Testis (tissue), 2 donors: ENCODE data around the gene MC1R.

Source experiments
- CTCF ChIP-seq, 3 experiments: fragments of 450-650 bp in 2 of 3; fragments of 200-600 bp in 1 of 3; sonication (generic) in 1 of 3; IDR thresholded peaks; one replicate each; pipeline ENCODE4 v1.5.1; 2016 to 2019; ENCODE audit warnings: antibody characterized with exemption in 3 of 3, mild to moderate bottlenecking in 2 of 3, moderate library complexity in 1 of 3
- POLR2A ChIP-seq: fragments of 450-650 bp; IDR thresholded peaks from one replicate; pipeline ENCODE4 v1.6.1; 2017; ENCODE audit warnings: antibody characterized with exemption, mild to moderate bottlenecking, moderate library complexity

GRCh38 chr16:89883346-89884040, 35.2 kb upstream of the MC1R start:
- TF ChIP-seq CTCF (IDR thresholded peaks at IDR 0.05) (no peak), POLR2A (no peak)
